HFF-Myc (cell line): ENCODE results near the gene EML1.

ENCODE experiments used
- DNase-seq: peaks from one replicate; pipeline ENCODE4 v3.0.0-alpha.2; 2011; ENCODE audit warnings: low read depth; ENCODE audit errors: extremely low read depth
- H3K4me3 ChIP-seq: replicated peaks from 2 replicates; pipeline ENCODE4 v1.5.1; 2011; ENCODE audit warnings: low read depth, mild to moderate bottlenecking, control low read depth, low read length
- CTCF ChIP-seq: IDR thresholded peaks from 2 replicates; pipeline ENCODE4 v1.5.1; 2012; ENCODE audit warnings: mild to moderate bottlenecking, low read depth, low read length, control low read depth; ENCODE audit errors: missing control alignments

Gene EML1

GRCh38 chr14:99955826-99956455, 162.7 kb downstream of the EML1 start:
- no peak for DNase-seq
- TF ChIP-seq CTCF = no peak
- H3K4me3 ChIP-seq = no peak overlapping the region

DNA sequence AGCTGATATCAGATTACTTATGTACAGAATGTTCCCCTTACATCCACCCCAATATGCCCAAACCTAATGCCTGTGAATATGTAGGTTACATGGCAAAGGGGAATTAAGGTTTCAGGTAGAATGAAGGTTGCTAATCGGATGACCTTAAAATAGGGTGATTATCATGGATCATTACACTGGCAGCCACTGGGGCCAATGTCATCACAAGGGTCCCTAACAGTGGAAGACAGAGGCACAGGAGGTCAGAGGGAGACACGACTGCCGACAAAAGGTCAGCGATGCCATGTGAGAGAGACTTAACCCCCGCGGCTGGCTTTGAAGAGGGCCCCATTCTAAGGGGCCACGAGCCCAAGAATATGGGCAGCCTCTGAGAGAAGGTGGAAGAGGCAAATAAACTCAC, 165.2 kb downstream of the EML1 start:
- no peak overlapping the region for H3K4me3 ChIP-seq
- no peak for DNase-seq
- TF ChIP-seq CTCF = no peak

DNA sequence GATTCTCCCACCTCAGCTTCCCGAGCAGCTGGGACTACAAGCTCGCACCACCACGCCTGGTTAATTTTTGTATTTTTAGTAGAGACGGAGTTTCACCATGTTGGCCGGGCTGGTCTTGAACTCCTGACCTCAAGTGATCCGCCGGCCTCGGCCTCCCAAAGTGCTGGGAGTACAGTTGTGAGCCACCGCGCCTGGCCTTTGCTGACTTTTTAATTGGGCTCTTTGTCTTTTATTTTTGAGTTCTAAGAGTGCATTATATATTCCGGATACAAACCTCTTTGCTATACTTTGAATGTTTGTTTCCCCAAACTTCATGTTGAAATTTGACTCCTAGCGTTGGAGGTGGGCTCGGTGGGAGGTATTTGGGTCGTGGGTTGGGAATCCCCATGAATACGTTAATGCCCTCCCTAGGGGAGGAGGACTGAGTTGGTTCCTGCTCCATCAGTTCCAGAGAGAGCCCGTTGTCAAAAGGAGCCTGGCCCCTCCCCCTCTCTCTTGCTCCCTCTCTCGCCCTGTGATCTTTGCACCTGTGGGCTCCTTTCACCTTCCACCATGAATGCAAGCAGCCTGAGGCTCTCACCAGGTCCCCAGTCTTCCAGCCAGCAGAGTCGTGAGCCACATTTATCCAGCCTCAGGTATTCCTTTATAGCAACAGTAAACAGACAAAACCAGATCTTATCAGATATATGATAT, 168.8 kb downstream of the EML1 start:
- TF ChIP-seq CTCF = no peak
- no peak for DNase-seq
- no peak overlapping the region for H3K4me3 ChIP-seq

DNA sequence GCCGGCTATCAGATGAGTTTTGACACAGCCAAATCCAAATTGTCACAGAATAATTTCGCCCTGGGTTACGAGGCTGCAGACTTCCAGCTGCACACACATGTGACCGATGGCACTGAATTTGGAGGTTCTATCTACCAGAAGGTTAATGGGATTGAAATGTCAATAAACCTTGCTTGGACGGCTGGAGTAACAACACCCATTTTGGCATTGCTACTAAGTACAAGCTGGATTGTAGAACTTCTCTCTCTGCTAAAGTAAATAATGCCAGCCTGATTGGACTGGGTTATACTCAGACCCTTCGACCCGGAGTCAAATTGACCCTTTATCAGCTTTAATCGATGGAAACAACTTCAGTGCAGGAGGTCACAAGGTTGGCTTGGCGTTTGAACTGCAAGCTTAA, 171.8 kb downstream of the EML1 start:
- DNase-seq = no peak
- no peak overlapping the region for H3K4me3 ChIP-seq
- TF ChIP-seq CTCF = no peak

DNA sequence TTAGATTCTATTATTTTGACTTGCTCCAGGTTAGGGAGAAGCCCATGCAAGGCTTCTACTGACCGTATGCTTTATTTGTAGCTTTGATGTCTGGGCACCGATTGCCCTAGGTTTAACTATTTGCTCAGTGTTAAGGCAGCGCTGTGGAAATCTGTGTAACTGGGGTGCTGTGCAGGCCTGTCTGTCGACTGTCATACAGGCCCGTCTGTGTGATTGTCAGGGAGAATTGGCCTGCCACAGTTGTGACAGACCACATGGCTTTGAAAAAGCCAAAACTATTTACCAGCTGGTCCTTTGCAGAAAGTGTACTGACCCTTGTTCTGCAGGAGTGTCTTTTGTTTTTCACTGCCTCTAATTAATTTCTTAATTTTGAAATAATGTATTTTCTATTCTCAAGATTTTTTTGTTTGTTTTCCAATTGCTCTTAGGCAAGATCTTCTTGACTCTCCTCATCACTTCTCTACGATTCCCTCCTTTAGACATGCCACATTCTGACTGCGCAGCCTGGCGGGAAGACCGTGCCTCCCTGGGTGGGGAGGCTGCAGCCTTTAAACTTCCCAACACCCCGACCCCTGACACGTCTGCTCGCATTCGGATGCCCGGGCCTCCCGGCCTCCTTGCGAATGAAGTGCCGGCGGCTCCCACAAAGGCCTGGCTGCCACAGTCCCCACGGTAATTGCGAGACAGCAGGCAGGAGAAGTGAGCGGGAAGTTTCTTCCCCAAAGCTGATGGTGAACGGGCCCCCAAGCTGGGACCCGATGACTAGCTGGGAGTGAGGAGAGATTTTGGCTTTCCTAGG, 173.0 kb downstream of the EML1 start:
- TF ChIP-seq CTCF = no peak
- H3K4me3 ChIP-seq = no peak overlapping the region
- DNase-seq = no peak

DNA sequence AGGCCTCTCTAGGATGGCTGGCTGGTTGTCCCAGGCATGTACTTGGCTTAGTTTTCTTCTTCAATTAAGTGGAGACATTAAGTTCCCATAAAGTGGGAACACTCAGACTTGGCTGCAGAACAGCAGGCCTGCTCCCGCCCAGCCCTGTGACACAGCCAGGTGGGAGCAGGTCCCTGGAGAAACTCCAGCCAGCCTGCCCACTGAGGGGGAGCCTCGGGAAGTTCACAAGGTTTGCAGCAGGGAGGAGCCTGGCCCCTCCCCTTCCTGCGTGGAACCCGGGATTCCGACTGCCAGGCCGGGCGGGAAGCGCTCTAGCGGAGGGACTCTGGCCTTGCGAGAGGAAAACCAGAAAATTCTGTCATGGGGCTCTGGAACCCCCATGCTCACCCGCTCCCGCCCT, 173.7 kb downstream of the EML1 start:
- no peak for TF ChIP-seq CTCF
- no peak overlapping the region for H3K4me3 ChIP-seq
- DNase-seq = no peak
